Peyer's patch (tissue), 4 donors: ENCODE results near the gene ZNF814.

Experiments
- POLR2A ChIP-seq, 2 donors: fragments of 450-650 bp; IDR thresholded peaks; one replicate each; pipeline ENCODE4 v1.5.1; 2017; ENCODE audit warnings: antibody characterized with exemption in 2 of 2, mild to moderate bottlenecking in 2 of 2, moderate library complexity in 2 of 2
- TF ChIP-seq, protein P1 (sequence below), 6 experiments: fragments of 450-650 bp in 4 of 6; fragments of 200-600 bp in 2 of 6; sonication (generic) in 1 of 6; IDR thresholded peaks; one replicate each; pipeline ENCODE4 v1.5.1; 2017 to 2019; ENCODE audit warnings: antibody characterized with exemption in 6 of 6, mild to moderate bottlenecking in 3 of 6, moderate library complexity in 1 of 6

DNA sequence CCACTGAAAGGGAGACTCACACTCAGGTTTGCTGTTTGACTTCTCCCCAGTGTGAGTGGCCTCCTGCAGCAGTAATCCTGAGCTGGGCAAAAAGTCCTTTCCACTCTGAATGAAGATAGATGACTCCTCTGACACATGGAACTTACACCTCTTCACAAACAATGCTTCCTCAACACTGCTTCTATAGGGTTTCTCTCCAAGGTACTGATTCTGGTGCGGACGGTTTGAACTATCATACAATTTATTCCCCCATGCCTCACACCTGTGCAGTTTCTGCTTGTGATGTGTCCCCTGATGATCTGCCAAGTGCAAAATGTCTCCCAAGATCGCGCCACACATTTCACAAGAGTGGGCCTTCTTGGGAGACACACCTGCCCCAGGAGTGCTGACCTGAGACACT is 38.8 kb upstream of the ZNF814 start:
- TF ChIP-seq POLR2A (IDR thresholded peaks at IDR 0.05) = no peak
- TF ChIP-seq, protein P1, sequence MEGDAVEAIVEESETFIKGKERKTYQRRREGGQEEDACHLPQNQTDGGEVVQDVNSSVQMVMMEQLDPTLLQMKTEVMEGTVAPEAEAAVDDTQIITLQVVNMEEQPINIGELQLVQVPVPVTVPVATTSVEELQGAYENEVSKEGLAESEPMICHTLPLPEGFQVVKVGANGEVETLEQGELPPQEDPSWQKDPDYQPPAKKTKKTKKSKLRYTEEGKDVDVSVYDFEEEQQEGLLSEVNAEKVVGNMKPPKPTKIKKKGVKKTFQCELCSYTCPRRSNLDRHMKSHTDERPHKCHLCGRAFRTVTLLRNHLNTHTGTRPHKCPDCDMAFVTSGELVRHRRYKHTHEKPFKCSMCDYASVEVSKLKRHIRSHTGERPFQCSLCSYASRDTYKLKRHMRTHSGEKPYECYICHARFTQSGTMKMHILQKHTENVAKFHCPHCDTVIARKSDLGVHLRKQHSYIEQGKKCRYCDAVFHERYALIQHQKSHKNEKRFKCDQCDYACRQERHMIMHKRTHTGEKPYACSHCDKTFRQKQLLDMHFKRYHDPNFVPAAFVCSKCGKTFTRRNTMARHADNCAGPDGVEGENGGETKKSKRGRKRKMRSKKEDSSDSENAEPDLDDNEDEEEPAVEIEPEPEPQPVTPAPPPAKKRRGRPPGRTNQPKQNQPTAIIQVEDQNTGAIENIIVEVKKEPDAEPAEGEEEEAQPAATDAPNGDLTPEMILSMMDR (IDR thresholded peaks at IDR 0.05) = no peak
